Endometrial microvascular endothelial cells (primary cell): Measurements from ENCODE around the gene LCN15. TPM values are rescaled to one million over a fixed set of nuclear protein-coding genes. Genes with fewer than 3 reads are reported as not detected.
"Not testable (repeated sequence)": the region's sequence is repeated elsewhere in the genome, so short reads cannot be mapped to it uniquely, and the experiment has no call there.

Source experiments
- in situ Hi-C: cut with HindIII; loops from 2 replicates; pipeline ENCODE4 v1.10.0; 2017; ENCODE audit warnings: low sequenced_read_pairs, low pct_unique_long_range_greater_than_20kb; ENCODE audit errors: inconsistent ontology term
- total RNA-seq: library from RNA; depleted of rRNA; stranded (reverse); fragments of >200 nt; gene quantifications from one replicate; pipeline ENCODE4 v1.2.3, GENCODE V29; 2015; ENCODE audit errors: inconsistent ontology term

LCN15 gene
- total RNA-seq, 1 donor from 2014 or later, result not detected

- in situ Hi-C loops, result no loop called here
Measured at GRCh38 chr9:136796238-136796774, 32.0 kb upstream of the LCN15 start, which contains the start of gene CCDC183. Gene CCDC183, plus strand, starts transcription at chr9:136796338. Its CDS starts 60 bp downstream, at chr9:136796398.

- in situ Hi-C loops, result no loop called here
Measured at GRCh38 chr9:136795000-136795348, 30.7 kb upstream of the LCN15 start.

- in situ Hi-C loops, result no loop called here
Measured at GRCh38 chr9:136794281-136794999, 30.1 kb upstream of the LCN15 start.

- in situ Hi-C loops, result no loop called here
Measured at GRCh38 chr9:136793086-136793946, 29.0 kb upstream of the LCN15 start.

GRCh38 chr9:136792321-136793085, 28.2 kb upstream of the LCN15 start:
- in situ Hi-C loops, result no loop called here

GRCh38 chr9:136791516-136792276, 27.4 kb upstream of the LCN15 start:
- in situ Hi-C loops, result no loop called here

- in situ Hi-C loops, result no loop called here
Measured at GRCh38 chr9:136790640-136791515, 26.6 kb upstream of the LCN15 start, which contains the start of gene TMEM141. Gene TMEM141, plus strand, starts transcription at chr9:136791344. Its CDS starts 27 bp downstream, at chr9:136791371.

GRCh38 chr9:136789523-136789937, 25.2 kb upstream of the LCN15 start:
- in situ Hi-C loops, result no loop called here

GRCh38 chr9:136788644-136789522, 24.6 kb upstream of the LCN15 start:
- in situ Hi-C loops, result not testable (repeated sequence)

- in situ Hi-C loops, result no loop called here
Measured at GRCh38 chr9:136787690-136788400, 23.5 kb upstream of the LCN15 start.

- in situ Hi-C loops, result not testable (repeated sequence)
Measured at GRCh38 chr9:136786983-136787382, 22.7 kb upstream of the LCN15 start.

- in situ Hi-C loops, result no loop called here
Measured at GRCh38 chr9:136786451-136786850, 22.1 kb upstream of the LCN15 start.

- in situ Hi-C loops, result not testable (repeated sequence)
Measured at GRCh38 chr9:136785565-136786355, 21.4 kb upstream of the LCN15 start.

- in situ Hi-C loops, result no loop called here
Measured at GRCh38 chr9:136784997-136785361, 20.7 kb upstream of the LCN15 start.

- in situ Hi-C loops, result no loop called here
Measured at GRCh38 chr9:136784249-136784996, 20.1 kb upstream of the LCN15 start.
